ENCODE results near the gene ZNF598.
A peak's percentile ranks its signal among the peaks of the same experiment; 100 is the strongest.

- TF ChIP-seq POLR2A (IDR thresholded peaks at IDR 0.05; ENCODE audit: low read depth, low read length): peak; percentile 97
- TF ChIP-seq JUNB (IDR thresholded peaks at IDR 0.05): no peak
Observed at GRCh38 chr16:1964506-1965395, 44.9 kb downstream of the ZNF598 start, which contains the start of gene RPS2.
